ENCODE measurements around the gene CASP7.

CASP7 gene

GRCh38 chr10:113666682-113667252, 12.9 kb upstream of the CASP7 start:
- no peak for DNase-seq (ENCODE audit: low read depth)

GRCh38 chr10:113680190-113681111, 739 bp downstream of the CASP7 start:
- peak; percentile 34 for DNase-seq (ENCODE audit: low read depth)

GRCh38 chr10:113681533-113682470, 2.1 kb downstream of the CASP7 start:
- DNase-seq (ENCODE audit: low read depth) = no peak

- no peak for DNase-seq (ENCODE audit: low read depth)
Measured at GRCh38 chr10:113683300-113683699, 3.6 kb downstream of the CASP7 start.

- no peak for DNase-seq (ENCODE audit: low read depth)
Measured at GRCh38 chr10:113686028-113686427, 6.3 kb downstream of the CASP7 start.

GRCh38 chr10:113687037-113687436, 7.3 kb downstream of the CASP7 start:
- DNase-seq (ENCODE audit: low read depth) = no peak

GRCh38 chr10:113689057-113689456, 9.3 kb downstream of the CASP7 start:
- DNase-seq (ENCODE audit: low read depth) = no peak

GRCh38 chr10:113689574-113689973, 9.9 kb downstream of the CASP7 start:
- DNase-seq (ENCODE audit: low read depth) = no peak

GRCh38 chr10:113690749-113691148, 11.0 kb downstream of the CASP7 start:
- DNase-seq (ENCODE audit: low read depth) = no peak

- no peak for DNase-seq (ENCODE audit: low read depth)
Measured at GRCh38 chr10:113691381-113691780, 11.7 kb downstream of the CASP7 start.

GRCh38 chr10:113692271-113692670, 12.6 kb downstream of the CASP7 start:
- DNase-seq (ENCODE audit: low read depth) = no peak

- no peak for DNase-seq (ENCODE audit: low read depth)
Measured at GRCh38 chr10:113693348-113693747, 13.6 kb downstream of the CASP7 start.

- DNase-seq (ENCODE audit: low read depth) = no peak
Measured at GRCh38 chr10:113695691-113696090, 16.0 kb downstream of the CASP7 start.

- no peak for DNase-seq (ENCODE audit: low read depth)
Measured at GRCh38 chr10:113697595-113697994, 17.9 kb downstream of the CASP7 start.

GRCh38 chr10:113704637-113705343, 25.1 kb downstream of the CASP7 start:
- no peak for DNase-seq (ENCODE audit: low read depth)

GRCh38 chr10:113705344-113705652, 25.6 kb downstream of the CASP7 start:
- no peak for DNase-seq (ENCODE audit: low read depth)

GRCh38 chr10:113706623-113707022, 26.9 kb downstream of the CASP7 start:
- no peak for DNase-seq (ENCODE audit: low read depth)

GRCh38 chr10:113708640-113709039, 28.9 kb downstream of the CASP7 start:
- no peak for DNase-seq (ENCODE audit: low read depth)

- no peak for DNase-seq (ENCODE audit: low read depth)
Measured at GRCh38 chr10:113709221-113709838, 29.6 kb downstream of the CASP7 start.

GRCh38 chr10:113711142-113711541, 31.4 kb downstream of the CASP7 start:
- no peak for DNase-seq (ENCODE audit: low read depth)

GRCh38 chr10:113712024-113712423, 32.3 kb downstream of the CASP7 start:
- DNase-seq (ENCODE audit: low read depth) = no peak

All from activated T-cell treated with anti-CD3 and anti-CD28 coated beads for 48 hours (primary cell).